HG02885 (cell line): ENCODE measurements around the gene INAFM1.

Experiments
- ATAC-seq: cut with Tn5 transposase; IDR thresholded peaks from one replicate; pipeline ENCODE4 v1.9.1; 2021; ENCODE audit warnings: mild to moderate bottlenecking; ENCODE audit not compliant: unreplicated experiment, poor library complexity

INAFM1 gene

DNA sequence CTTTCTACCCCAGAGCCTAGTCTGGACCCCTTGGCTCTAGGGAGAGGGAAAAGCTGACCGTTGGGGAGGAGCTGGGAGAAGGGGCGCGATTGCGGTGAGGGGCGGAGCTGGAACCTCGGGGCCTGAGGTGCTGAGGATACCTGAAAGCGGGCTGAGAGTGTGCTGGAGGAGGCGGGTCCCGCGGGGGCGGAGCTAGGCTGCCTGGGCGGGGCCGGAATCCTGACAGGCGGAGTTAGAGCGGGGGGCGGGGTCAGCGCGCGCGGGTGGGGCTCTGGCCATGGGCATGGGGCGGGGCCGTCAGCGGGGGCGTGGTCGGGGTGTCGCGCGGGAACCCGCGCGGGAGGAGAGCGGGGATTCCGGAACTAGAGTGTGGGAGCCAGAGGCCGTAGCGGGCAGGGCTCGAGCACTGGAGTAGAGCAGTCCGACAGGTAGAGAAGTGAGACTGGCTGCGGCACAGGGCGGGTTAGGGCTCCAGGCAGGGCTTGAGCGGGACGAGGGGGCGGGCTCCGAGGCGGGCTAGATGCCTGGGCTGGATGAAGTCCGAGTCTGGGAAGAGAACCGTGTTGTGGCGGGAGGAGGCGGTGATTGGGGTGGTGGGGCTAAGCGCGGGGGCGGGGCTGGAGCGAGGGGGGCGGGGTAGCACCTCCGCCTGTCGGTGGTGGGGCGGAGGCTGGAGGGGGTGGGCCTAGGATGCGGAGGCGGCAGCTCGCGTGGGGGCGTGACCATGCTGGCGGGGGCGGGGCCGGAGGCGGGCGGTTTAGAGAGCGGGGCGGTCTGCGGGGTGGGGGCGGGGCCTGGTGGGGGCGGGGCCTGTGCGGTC, at the start of gene INAFM1:
Gene INAFM1, plus strand, starts transcription at position 815 of the 820 bp plus-strand sequence. CDS start 35 bp downstream, outside the sequence.
- peak; percentile 64 for ATAC-seq

GRCh38 chr19:47225746-47226425, 48.8 kb upstream of the INAFM1 start:
- peak; percentile 52 for ATAC-seq

DNA sequence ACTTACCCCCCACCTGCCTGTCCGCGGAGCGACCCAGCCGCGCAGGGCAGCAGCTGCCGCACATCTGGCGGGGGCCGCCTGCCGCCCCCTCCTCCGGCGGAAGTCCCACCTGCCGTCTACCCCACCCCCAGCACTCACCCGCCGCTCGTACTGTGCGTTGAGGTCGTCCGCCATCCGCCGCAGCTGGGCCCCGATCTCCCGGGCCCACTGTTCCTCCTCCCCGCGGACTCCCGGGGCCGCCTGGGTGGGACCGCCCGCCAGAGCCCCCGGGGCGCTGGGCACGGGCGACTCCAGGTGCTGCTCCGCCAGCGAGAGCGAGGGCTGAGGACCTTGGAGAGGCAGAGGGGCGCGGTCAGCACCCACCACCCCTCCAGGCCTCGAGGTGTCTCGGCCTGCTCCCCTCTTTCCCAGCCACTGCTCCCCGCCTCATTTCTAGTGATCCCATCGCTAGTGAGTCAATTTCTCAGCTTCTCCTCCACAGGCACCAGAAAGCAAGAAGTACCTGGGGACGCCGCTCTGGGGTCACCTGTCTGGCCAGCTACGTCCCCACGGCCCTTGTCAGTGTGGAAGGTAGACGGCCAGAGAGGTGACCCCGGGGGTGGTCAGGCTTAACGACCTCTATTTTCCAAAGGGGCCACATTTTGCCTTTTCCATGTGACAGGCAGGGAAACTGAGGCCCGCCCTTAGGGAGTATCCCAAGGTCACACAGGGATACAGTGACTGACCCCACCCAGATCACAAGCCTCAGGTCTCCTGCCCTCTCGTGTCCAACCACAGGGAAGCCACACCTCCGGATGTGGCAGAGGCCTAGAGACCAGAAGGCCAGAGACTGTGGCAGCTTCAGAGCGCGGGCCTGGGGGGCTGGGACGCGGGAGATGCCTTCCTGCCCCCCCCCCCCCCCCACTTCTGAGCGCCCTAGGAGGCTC, 48.0 kb upstream of the INAFM1 start:
- ATAC-seq: peak; percentile 31

DNA sequence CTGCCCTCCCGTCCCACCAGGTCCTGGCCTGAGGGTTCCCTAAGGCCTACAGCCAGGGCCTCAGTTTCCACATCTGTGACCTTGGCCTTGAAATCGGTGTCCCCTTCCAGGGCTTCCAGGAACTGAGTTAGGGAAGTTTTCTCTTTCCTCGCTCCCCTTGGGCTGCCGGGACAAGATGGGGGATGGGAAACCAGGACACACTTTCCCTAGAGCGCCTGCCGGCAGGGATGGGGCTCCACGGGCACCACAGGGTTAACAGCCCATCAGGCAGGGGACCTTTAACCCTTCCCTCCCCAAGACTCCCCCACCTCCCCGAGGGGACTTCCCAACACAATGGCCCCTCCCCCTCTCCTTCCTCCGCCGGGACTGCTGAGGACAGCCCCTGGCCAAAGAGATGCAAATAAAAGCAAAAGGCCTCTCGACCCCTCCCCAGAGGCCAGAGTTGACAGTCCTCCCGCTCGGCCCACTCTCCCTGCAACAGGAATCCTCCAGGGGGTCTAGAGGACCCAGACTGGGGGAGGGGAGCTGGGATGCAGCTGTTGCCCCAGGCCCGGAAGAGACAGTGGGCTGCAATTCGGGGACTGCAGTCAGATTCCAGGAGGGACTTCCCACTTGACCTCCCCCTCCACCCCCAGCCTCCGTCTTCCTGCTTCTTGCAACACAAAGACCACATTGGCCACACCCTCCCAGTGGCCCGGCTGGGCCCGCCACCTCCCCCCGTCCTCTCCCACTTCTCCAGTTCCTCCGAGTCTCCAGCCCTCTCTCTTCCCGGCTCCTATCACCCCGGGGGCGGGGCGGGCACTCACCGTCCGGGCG, 47.1 kb upstream of the INAFM1 start:
- no peak for ATAC-seq

GRCh38 chr19:47228168-47228936, 46.3 kb upstream of the INAFM1 start:
- ATAC-seq: no peak

DNA sequence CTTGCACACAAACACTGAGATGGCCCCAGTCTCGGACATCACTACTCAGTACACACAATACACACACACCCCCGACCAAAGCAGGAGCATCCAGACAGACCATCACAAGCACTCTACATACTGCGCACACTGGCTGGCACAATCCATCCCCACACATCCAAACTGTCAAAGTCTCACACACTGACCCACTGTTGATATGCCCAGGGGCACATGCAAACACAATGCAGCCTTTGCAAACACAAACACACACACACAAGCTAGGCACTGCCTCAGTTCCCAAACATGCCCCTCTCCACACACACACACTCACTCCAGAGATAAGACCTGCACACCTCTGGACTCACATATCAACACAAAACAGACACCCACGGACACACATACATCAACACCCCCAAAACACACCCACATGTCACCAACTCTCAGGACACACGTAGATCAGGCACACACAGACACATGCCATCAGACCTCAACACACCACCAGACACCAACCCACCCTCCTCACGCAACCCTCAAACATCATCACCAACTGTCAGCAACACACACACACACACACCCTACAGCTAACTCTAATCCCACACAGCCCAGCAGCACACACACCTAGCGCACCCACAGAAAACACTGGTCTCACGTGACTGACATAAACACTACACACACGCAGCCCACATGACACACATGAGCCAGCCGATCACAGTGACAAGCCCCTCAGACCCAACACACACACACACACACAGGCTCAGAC, 45.6 kb upstream of the INAFM1 start:
- no peak for ATAC-seq

DNA sequence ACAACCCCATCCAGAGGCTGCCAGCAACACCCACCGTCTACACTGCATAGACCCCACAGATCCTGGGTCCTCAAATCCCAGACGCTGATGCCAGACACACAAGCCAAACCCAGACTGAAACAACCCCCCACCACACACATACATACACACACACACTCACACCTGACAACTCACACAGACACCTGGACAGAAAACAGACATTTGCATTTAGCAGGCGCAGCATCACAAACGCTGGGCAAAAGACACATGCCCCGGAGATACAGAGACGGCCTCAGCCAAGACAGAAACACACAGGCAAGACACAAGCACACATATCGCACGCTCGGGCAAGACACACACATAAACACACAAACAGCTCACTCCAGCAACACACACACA, 45.0 kb upstream of the INAFM1 start:
- ATAC-seq: no peak

DNA sequence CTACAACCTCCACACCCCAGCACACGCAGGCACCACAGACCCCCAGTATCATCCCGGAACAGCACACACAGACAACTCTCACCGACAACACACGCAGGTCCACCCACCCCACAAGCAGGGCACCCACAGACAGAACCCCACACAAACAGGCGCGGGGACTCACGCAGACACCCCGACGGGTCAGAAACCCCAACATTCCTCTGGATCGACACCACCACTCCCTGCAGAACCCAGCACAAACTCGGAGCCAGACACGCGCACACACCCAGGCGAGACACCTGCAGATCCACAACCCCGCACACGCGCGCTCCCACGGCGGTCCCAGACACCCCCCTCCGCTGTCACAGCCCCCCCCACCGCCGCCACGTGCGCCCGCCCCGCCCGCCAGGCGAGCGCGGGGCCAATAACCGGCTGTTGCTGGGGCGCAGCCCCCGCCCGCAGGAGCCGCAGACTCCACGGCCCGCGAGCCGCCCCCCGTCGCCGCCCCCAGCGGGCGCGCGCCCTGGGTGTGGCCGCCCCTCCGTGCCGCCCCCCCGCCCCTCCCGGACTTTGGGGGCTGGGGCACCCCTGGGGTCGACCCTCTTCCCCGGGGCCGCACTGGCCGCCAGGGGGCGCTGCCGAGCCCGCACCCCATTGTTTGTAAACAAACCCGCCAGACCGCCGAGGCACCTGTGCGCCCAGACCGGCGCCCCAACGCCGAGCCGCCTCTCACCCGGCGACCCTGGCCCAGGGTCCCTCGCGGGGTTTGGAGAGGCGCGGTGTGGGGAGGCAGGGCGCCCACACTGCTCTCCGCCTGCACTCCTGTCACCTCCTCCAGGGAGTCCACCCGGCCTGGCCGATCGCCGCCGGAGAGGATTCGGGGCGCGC, 44.4 kb upstream of the INAFM1 start:
- peak; percentile 25 for ATAC-seq

- ATAC-seq: peak; percentile 0
Measured at GRCh38 chr19:47230921-47231214, 43.8 kb upstream of the INAFM1 start, which contains the start of gene BBC3. Gene BBC3 (minus strand): TSS chr19:47231199. CDS start chr19:47228431, 2,768 bp downstream.

- ATAC-seq: peak; percentile 41
Measured at GRCh38 chr19:47231215-47232054, 43.2 kb upstream of the INAFM1 start.

GRCh38 chr19:47232422-47233211, 42.1 kb upstream of the INAFM1 start:
- ATAC-seq: no peak

- no peak for ATAC-seq
Measured at GRCh38 chr19:47236072-47236675, 38.5 kb upstream of the INAFM1 start.

GRCh38 chr19:47239152-47239551, 35.5 kb upstream of the INAFM1 start:
- ATAC-seq: no peak

DNA sequence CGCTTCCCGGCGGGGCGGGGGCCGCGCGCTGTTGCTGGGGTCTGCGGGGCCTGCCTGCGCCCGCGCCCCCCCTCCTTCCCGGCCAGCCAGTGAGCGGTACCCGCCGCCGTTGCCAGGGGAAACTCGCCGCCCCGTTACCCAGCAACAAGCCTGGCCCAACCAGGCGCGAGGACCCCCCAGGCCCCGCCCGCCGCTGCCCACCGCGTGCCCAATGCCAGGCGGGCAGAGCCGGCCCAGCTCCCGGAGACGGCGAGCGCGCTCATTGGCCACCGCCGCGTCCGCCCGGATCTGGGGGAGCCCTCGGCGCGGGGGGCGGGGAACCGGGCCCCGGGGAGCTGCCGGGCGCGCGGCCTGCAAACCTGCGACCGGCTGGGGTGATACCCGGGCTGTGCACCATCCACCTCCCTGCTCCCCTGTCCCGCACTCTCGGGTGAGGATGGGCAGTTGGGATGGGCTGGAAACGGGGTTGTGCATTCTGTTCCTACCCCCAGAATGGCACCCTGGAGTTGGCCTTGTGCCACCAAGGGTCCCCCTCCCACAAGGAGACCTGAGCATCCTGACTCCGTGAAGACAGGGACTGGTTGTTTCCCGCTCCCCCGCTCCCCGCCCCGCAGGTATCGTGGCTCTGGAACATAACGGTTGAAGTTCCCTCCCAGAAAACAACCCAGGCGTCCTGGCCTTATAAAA, 34.9 kb upstream of the INAFM1 start:
- no peak for ATAC-seq

DNA sequence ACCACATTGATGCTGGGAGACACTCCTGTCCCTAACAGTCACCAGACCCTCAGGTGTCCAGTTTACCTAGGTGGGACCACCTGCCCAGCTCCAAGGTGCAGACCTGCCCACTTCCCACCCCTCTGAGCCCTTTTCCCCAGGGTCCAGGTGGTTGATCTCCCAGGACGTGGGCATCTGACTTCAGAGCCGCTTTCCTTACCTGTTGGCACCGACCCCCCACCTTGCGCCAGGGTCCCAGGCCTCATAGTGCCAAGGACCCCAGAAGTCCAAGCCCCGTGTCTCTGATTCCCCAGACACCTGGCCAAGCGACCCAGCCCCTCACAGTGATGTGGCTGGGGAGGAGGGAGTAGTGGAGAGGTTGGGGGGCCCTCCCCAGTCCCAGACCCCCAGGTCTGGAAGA, 34.1 kb upstream of the INAFM1 start:
- no peak for ATAC-seq
